Lung microvascular endothelial cell (primary cell): ENCODE measurements around the gene RGL3. TPM values are rescaled to one million over a fixed set of nuclear protein-coding genes. Genes with fewer than 3 reads are reported as not detected.
"Not testable (repeated sequence)": the region's sequence is repeated elsewhere in the genome, so short reads cannot be mapped to it uniquely, and the experiment has no call there.

Experiments
- DNase-seq, 2 donors: peaks; one replicate each; pipeline versions ENCODE4 v3.0.0 to v3.0.0-alpha.2; 2010; ENCODE audit warnings: low read depth in 2 of 2
- total RNA-seq: library from RNA; depleted of rRNA; stranded (reverse); fragments of >200 nt; gene quantifications from 2 replicates; pipeline ENCODE4 v1.2.1, GENCODE V29; 2014

Gene RGL3
- total RNA-seq, 1 donor from 2014 or later: 1.8 TPM

DNA sequence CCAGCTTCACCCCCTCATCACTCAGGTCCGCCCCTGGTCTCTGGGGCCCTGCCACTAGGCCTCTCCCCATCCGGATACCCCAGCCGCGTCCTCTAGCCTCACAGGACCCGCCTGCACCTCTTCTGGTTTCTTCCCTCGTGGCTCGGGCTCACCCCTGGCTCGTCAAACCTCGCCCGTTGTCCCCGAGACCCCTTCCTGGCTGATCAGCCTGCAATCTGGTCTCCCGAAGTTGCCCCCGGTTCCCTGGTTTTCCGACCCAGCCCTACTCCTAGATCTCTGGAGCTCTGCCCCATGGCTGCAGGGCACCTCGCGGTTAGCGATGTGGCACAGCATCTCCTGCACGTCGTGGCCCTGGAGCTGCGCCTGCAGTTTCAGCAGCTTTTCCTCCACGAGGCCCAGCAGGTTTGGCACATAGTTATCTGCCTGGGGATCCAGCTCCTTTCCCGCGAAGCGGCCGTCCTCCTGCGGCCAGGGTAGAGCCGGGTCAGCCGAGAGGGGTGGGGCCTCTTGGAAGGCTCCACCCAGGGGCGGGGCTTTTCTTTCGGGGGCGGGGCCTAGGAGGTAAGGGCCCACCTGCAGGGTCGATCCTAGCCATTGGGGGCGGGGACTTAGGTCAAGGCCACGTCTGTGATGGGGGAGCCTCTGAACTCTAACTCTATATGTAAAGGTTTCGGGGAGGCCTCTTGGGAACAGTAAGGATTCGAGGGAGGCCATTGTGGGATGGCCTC lies 2.4 kb upstream of the RGL3 start:
- DNase-seq: peak in 1 of 2 donors; percentile 14

DNA sequence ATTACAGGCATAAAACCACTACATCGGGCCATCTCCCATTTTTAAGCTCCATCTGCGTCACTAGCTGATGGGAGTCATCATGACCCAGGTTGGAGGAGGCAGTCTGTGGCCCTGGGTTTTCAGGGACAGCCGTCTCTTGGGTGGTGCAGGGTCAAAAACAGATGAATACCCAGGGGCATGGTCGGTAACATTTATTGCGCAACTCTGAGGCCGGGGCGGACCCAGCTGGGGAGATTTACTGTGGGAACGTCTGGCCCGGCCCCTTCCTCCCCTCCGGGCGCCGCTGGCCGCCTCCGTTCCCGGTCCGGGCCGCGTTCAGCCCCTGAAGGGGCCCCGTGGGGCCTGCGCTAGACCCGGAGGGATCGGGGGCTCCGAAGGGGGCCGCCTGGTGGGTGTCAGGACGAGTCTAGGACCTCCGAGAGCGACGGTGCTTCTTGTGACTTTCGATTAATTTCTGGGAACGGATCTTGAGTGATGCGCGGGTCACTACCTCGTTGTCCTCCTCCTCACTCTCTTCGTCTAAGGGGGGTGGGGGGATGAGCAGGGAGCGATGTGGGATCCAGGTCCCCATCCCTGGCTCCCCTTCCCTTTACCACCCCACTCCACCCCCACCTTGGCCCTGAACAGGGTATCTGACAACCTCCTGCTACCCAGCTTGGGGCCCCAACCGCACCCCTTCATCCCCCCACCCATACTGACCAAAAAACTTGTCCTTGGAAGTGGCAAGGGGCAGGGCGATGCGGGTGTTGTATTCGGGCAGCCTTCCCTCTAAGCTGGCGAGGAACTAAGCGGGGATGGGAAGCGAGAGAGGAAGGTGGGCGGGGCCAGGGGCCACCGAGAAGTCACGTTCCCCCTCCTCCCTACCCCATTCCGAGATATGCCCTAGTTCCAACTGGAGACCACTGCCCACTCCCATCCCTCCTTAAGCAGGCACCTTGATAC lies 1.6 kb upstream of the RGL3 start:
- DNase-seq: peak in 1 of 2 donors; percentile 33

DNA sequence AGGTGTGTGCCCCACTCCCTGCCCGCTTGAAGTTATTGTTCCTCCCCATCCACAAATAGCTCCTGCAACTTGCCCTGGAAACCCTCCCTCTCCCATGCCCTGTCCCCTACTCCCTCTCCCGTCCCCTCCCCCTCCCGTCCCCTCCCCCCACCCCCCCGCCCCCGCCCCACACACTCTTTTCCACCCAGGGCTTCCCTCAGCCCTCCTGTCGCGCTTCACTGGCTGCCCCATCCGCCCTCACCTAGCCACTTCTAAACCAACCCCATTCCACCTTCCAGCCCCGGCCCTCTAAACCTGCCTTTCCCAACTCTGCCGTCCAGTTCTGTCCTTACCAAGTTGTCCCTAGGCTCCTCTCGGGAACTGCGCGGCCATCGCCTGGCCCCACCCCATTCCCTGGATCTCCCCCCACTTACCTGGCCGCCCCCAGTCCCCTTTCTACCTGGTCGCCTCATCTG lies 993 bp downstream of the RGL3 start:
- DNase-seq: no peak

DNA sequence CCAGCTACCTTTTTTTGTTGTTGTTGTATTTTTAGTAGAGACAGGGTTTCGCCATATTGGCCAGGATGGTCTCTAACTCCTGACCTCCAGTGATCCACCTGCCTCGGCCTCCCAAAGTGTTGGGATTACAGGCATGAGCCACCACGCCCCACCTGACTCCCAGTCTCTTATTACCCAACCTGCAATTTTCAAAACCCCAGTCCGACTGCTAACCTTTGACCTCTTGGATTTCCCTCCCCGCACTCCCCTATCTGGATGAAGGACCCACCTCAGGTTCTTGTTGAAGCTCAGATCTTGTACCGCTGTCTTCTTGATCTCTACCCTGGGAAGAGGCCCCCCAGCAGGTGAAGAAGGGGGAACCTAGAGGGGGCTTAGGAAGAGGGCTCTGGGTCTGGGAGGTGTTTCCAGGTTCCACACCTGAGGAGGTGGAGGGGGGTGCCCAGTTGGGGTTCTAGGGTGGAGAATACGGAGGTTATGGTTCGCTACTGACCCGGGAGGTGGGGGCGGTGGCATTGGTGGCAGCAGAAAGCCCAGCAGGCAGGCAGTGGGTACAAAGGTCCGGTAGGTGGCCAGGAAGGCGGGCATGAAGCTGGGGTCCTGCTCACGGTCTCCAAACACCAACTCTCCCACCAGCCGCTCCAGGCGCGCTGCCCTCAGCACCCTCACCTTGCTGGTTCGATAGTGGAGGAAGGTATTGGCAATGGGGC lies 2.6 kb downstream of the RGL3 start:
- no peak for DNase-seq

DNA sequence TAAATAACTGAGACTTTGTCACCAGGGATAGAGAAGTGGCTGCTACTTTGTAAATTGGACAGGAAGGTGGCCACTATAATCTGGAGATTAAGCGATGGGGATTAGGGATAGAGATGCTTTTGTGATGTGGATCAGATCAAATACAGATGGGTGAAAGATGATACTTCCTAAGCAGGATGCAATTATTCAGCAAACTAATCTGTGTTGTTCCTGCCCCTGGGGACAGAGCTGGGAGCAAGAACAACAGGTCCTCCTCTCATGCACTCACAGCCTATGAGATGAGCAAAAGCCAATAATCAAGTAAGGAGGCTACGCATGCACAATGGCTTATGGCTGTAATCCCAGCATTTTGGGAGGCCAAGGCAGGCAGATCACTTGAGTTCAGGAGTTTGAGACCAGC lies 4.6 kb downstream of the RGL3 start:
- DNase-seq: no peak

DNA sequence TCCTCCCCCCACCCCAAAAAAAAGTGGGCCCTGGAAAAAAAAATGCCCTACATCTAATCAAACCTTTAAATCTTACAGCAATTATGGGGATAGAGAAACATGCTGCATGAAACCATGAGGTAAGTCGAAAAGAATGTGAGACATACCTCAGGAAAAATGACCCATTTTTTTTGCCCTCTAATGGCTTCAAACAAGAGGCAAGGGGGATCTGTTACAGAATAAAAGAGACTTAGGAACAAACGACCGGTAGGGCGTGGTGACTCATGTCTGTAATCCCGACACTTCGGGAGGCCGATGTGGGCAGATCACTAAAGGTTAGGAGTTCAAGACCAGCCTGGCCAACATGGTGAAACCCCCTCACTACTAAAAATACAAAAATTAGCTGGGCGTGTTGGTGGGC lies 8.4 kb downstream of the RGL3 start:
- DNase-seq: no peak

DNA sequence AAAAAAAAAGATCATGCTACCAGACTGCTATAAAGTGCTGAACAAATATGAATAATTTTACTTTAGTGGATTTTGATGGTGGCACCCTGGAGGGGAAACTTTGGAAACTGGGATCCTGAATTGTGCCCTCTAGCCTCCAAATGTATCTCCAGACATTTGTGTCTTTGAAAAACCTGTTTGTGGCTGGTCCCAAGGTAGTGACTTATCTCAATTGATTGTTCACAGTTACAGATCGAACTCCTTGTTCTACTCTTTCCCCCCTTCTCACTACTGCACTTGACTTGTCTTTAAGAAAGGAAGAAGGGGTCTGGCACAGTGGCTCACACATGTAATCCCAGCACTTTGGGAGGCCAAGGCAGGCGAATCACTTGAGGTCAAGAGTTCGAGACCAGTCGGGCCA lies 10.5 kb downstream of the RGL3 start:
- DNase-seq: no peak

DNA sequence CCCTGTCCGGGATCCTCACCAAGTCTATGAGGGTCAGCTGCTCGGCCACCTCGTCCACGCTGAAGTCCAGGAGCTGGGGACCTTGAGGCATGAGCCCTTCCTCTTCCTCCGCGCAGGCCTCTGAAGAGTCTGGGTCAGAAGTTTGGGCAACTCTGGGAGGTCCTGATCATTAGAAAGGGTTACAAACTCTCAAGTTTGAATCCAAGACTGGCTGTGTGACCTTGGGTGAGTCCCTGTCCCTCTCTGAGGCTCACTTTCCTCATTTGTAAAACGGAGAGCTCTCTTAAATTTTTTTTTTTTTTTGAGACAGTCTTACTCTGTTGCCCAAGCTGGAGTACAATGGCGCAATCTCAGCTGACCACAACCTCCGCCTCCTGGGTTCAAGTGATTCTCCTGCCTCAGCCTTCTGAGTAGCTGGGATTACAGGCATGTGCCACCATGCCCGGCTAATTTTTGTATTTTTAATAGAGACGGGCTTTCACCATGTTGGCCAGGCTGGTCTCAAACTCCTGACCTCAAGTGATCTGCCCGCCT lies 12.3 kb downstream of the RGL3 start:
- DNase-seq: not testable (repeated sequence)

DNA sequence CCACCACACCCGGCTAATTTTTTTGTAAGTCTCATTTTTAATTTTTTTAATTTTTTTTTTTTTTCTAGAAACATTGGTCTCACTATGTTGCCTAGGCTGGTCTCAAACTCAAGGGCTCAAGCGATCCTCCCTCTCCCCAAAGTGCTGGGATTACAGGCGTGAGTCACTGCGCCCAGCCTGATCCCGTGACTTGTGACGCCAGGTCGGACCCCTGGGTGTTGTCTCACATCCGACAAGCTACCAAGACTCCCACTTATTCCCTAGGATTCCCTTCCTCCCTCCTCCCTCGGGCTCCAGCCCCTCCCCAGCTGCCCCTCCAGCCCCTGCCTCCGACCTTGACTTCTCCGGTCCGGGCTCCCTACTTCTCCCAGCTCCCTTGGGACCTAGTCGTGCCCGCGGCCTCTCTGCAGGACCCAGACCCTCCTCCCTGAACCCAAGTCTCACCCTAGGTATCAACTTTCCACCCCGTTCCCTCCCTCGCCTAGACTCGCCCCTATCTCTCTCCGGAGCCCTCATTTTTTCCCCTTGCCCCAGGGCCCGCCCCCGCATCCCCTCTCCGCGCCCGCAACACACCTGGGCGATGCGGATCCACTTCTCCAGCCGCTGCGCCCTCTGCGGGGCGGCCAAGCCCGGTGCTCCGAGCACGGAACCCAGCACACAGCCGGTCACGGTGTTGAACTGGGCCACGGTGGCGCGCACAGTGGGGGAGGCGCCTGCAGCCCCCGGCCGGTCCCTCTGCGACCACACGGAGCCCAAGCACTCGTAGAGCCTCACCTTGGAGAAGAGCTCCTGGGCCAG lies 13.1 kb downstream of the RGL3 start:
- DNase-seq: peak in 1 of 2 donors; percentile 26

DNA sequence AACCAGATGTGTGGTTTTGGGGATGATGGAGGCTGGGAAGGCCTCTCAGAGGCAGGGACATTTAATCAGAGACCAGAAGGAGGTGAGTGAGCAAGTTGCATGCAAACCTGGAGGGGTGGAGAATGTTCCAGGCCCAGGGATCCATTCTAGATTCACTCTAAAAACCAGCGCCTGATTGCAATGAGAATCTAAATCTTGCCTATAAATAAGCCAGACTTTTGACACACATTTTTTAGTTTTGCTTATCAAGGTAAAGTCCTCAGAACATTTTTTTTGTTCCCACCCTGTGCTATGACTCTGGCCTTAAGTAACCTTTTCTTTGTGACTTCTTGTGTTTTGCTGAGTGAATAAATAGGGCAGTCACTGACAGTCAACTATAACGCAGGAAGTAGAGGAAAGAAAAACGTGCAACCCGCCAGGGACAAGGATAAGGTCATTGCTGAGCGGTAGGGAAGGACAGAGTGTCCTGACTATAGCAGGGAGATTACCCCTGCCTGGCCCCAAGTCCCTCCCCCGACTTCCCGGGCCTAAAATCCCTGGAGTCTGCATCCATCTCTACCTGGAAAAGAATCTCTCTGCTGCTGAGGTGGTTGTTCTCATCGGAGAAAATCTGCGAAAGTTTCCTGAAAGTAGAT lies 14.4 kb downstream of the RGL3 start:
- DNase-seq: peak in 1 of 2 donors; percentile 33

DNA sequence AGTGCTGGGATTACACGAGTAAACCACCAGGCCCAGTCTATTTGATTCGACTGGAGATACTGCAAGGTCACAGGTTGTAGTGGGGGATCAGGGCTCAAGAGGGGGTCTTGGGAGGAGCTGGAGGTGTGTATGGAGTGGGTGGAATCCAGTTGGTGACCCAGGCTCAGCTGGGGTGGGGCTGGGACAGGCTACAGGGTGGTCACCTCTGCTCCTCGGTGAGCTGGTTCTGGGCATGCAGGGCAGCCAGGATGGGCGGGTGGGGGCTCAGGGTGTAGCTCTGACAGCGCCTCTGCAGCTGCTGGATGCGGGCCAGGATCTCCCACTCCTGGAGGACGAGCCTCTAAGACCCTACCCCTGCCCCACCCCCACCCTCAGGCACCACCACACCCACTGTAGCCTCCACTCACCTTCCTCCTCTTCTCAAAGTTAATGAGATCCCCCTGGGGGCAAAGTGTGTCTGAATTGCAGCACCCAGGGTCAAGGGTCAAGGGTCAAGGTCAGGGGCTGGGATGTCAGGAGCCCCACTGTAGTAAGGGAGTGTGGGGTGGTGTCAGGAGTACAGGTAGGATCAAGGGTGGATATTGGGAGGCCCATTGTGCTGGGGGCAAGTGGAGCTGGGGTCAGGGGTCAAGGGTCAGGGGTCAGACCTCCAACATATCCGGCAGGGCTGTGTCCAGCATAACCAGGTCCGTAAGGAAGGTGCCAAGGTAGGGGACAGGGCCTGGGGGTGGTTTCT lies 17.1 kb downstream of the RGL3 start:
- DNase-seq: no peak

DNA sequence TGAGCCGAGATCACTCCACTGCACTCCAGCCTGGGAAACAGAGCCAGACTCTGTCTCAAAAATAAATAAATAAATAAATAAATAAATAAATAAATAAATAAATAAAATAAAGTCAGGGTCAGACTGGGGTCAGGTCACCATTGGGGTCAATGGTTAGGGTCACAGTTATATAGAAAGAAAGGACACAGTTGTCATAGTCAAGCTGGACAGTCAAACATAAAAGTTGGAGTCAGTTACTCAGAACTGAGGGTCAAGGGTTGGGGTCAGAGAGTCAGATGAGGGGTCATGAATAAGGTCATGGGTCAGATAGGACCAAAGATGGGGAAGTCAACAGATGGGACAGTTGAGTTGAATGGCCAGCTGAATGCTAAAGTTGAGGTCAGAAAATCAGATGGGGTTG lies 18.3 kb downstream of the RGL3 start:
- DNase-seq: no peak

DNA sequence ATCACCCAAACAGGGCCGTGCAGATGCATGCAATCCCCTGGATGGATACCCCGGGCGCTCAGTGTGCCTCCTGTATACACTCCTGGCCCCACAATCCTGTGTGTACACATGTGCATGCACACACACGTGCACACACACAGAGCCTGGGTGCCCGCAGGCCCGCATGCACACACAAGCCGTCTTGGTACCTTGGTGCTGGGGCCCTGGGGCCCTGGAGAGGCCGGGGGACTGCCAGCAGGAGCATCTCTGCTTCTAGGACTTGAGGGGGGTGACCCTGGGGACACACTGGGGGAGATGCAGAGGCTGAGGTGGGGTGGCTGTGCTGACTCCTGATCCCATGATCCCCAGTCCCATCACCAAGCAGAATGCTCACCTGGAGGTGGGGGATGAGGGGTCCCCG lies 19.4 kb downstream of the RGL3 start:
- DNase-seq: no peak

DNA sequence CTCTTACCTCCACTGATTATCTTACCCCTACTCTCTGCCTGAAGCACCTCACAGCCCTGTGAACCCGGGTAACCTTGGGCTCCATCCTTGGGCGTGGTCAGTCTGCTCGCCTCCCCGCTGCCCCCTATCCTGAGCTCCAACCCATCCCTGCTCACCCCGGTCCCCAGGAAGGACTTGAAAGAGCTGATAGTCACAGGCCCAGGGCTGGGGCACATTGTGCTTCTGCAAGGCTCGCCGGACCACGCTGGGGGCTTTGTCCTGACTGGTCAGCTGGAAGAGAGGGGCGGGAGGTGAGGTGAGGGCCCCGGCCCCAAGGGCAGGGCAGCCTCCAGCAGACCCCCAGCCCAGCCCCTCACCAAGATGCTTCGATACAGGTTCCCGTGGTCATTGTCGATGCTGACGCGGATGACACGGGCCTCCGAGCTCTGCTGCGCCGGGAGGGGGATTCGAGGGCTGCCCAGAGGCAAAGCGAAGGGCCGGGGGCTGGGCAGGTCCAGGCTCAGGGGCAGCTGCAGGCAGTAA lies 22.0 kb downstream of the RGL3 start:
- DNase-seq: no peak

DNA sequence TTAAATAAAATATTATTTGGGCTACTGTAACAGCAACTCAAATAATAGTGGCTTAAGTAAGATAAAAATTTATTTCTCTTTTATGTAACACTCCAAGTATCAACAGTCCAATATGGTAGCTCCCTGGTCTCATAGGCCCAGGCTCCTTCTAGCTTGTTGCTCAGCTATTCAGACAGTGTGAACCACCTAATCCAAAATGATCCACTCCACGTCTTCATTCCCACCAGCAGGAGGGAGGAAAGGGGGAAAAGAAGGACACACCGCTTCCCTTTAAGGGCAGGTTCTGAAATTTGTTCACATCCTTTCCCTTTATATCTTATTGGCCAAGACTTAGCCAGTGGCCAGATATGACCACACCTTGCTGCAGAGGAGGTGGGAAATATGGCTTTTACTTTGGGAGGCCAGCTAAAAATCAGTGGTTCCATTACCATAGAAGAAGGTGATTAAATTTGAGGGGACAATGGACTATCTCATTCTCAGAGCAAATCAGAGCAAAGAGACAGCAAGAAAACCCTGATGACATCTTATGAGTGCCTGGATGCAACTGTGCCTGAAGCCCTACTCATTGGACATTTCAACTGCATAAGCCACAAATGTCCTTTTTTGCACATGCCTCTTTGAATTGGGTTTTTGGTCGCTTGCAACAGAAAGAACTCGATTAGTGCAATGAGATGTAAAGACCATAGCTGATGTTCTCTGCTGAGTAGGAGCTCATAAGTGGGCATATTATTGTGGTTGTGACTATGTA lies 28.0 kb downstream of the RGL3 start:
- DNase-seq: no peak

DNA sequence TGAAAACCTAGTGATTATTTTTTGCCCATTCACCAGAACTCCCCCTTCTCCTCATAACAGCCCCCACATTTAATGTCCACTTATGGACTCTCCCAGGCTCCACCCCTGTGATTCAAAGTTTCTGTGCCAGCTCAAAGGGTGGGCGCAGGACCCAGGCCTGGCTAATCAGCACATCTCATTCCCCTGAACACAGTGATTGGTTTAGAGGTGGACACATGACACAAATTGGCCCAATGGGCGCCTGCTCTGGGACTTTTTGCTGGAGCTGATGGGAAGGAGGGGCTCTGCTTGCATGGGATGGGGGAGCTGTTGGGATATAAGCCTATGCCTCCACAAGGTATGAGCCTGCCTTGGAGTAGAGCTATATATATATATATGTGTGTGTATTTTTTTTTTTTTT lies 28.8 kb downstream of the RGL3 start:
- no peak for DNase-seq

DNA sequence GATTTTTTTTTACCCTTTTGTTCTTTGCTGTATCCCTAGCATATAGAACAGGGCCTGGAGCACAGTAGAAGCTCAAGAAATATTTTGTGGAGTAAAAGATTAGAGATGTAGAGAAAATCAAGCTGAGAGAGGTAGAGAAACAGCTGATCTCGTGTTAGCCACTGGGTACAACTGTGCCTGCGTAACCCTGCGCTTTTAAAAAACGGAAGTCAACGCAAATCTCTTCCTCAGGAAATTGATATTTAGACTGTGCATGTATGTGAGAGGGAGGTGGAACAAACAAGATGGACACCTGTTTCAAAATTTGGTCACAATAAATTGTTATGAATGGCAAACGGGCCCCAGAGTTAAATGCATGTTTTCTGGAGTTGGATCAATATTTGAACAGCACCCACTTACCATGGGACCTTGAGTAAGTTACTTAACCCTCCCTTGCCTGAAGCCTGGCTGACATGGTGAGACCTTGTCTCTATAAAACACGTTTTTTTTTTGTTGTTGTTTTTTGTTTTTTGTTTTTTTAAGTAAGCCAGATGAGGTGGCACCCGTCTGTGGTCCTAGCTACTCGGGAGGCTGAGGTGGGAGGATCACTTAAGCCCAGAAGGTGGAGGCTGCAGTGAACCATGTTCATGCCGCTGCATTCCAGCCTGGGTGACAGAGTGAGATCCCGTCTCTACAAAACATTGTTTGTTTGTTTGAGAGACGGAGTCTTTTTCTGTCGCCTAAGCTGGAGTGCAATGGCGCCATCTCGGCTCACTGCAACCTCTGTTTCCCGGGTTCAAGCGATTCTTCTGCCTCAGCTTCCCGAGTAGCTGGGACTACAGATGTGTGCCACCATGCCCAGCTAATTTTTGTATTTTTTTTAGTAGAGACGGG lies 31.7 kb downstream of the RGL3 start:
- peak; percentile 18 to 24 for DNase-seq

DNA sequence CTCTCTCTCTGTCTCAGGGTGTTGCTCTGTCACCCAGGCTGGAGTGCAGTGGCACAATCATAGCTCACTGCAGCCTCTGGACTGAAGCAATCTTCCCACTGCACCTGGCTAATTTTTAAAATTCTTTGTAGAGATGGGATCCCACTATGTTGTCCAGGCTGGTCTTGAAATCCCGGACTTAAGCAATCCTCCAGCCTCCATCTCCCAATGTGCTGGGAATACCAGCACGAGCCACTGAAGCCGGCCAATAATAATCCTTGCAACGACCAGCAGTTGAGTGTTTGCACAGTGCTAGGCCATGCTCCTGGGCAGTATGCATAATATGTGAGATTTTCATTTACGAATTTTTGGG lies 34.4 kb downstream of the RGL3 start:
- DNase-seq: no peak
